ENCODE measurements around the gene MCM6. TPM values are rescaled to one million over a fixed set of nuclear protein-coding genes. Genes with fewer than 3 reads are reported as not detected.
A peak's percentile ranks its signal among the peaks of the same experiment; 100 is the strongest.

Gene MCM6
- total RNA-seq, 2 donors from 2014 or later = 3.2 to 4.4 TPM

GRCh38 chr2:135803278-135803677, 73.0 kb downstream of the MCM6 start:
- no peak overlapping the region for H3K4me3 ChIP-seq
- no peak for TF ChIP-seq CTCF (IDR thresholded peaks at IDR 0.05)

GRCh38 chr2:135802350-135802749, 73.9 kb downstream of the MCM6 start:
- Histone ChIP-seq H3K36me3 (no peaks in the 10 kb centered on the region), H3K9me3 (peaks cover 0 to 8% of the 10 kb centered on the region in 2 donors), H3K27me3 (no peaks in the 10 kb centered on the region), H3K4me3 (no peak overlapping the region), H3K27ac (no peak overlapping the region), H3K4me1 (peaks cover 0 to 13% of the 10 kb centered on the region in 2 donors)
- no peak for TF ChIP-seq CTCF (IDR thresholded peaks at IDR 0.05)
- no peak for DNase-seq (ENCODE audit: low spot score)

More at GRCh38 chr2:135803278-135803677, 73.0 kb downstream of the MCM6 start:
- no peaks in the 10 kb centered on the region for H3K36me3 ChIP-seq
- H3K27me3 ChIP-seq = no peaks in the 10 kb centered on the region
- H3K27ac ChIP-seq = no peak overlapping the region
- peaks cover 0 to 4% of the 10 kb centered on the region in 2 donors for H3K4me1 ChIP-seq
- H3K9me3 ChIP-seq = peaks cover 0 to 8% of the 10 kb centered on the region in 2 donors
- DNase-seq (ENCODE audit: low spot score) = no peak

- H3K4me1 ChIP-seq = peaks cover 0 to 15% of the 10 kb centered on the region in 2 donors
- no peak for TF ChIP-seq CTCF (IDR thresholded peaks at IDR 0.05)
- no peak for DNase-seq (ENCODE audit: low spot score)
- no peak overlapping the region for H3K4me3 ChIP-seq
- H3K27ac ChIP-seq = no peak overlapping the region
- H3K36me3 ChIP-seq = no peaks in the 10 kb centered on the region
- no peaks in the 10 kb centered on the region for H3K27me3 ChIP-seq
- H3K9me3 ChIP-seq = peaks cover 0 to 8% of the 10 kb centered on the region in 2 donors
Measured at GRCh38 chr2:135800513-135801460, 75.5 kb downstream of the MCM6 start.

GRCh38 chr2:135799738-135800137, 76.5 kb downstream of the MCM6 start:
- DNase-seq (ENCODE audit: low spot score) = no peak
- TF ChIP-seq CTCF (IDR thresholded peaks at IDR 0.05) = no peak
- H3K27me3 ChIP-seq = no peaks in the 10 kb centered on the region

GRCh38 chr2:135798762-135799161, 77.5 kb downstream of the MCM6 start:
- no peaks in the 10 kb centered on the region for H3K36me3 ChIP-seq

More at GRCh38 chr2:135799738-135800137, 76.5 kb downstream of the MCM6 start:
- H3K4me1 ChIP-seq = peaks cover 0 to 15% of the 10 kb centered on the region in 2 donors
- H3K36me3 ChIP-seq = no peaks in the 10 kb centered on the region
- peaks cover 0 to 8% of the 10 kb centered on the region in 2 donors for H3K9me3 ChIP-seq
- no peak overlapping the region for H3K27ac ChIP-seq
- H3K4me3 ChIP-seq = no peak overlapping the region

More at GRCh38 chr2:135798762-135799161, 77.5 kb downstream of the MCM6 start:
- no peaks in the 10 kb centered on the region for H3K27me3 ChIP-seq
- no peak overlapping the region for H3K27ac ChIP-seq
- H3K9me3 ChIP-seq = peaks cover 0 to 8% of the 10 kb centered on the region in 2 donors
- no peak for DNase-seq (ENCODE audit: low spot score)
- no peak overlapping the region for H3K4me3 ChIP-seq
- H3K4me1 ChIP-seq = peaks cover 0 to 15% of the 10 kb centered on the region in 2 donors
- TF ChIP-seq CTCF (IDR thresholded peaks at IDR 0.05) = peak in 1 of 2 donors; percentile 37
